AG04450 (cell line): Measurements from ENCODE around the gene METTL14. TPM values are rescaled to one million over a fixed set of nuclear protein-coding genes. Genes with fewer than 3 reads are reported as not detected.

ENCODE experiments used
- CTCF ChIA-PET: fragments of 300-600, 350-600 bp; formaldehyde crosslinking; extraction: SDS; loops from one replicate; lab custom pipeline; 2022; ENCODE audit warnings: antibody characterized with exemption, inconsistent platforms; lab: Charles Lee
- POLR2A ChIA-PET: fragments of 350-600 bp; formaldehyde crosslinking; extraction: SDS; loops from one replicate; lab custom pipeline; 2021; ENCODE audit warnings: antibody characterized with exemption, inconsistent platforms; lab: Yijun Ruan, JAX
- DNase-seq: peaks from one replicate; pipeline ENCODE4 v3.0.0-alpha.2; 2011; ENCODE audit warnings: low read depth, low spot score
- H3K27ac ChIP-seq: one replicate; pipeline ENCODE4 v1.5.1; 2012; ENCODE audit warnings: low read depth, low read length, control low read depth
- H3K27me3 ChIP-seq: one replicate; pipeline ENCODE4 v1.6.0; 2012; ENCODE audit warnings: low read length; ENCODE audit not compliant: control insufficient read depth, insufficient read depth
- H3K4me3 ChIP-seq: 2 replicates; pipeline ENCODE4 v1.5.1; 2011; ENCODE audit warnings: mild to moderate bottlenecking, low read depth, low read length, control low read depth
- H3K9me3 ChIP-seq: 2 replicates; pipeline ENCODE4 v1.5.1; 2012; ENCODE audit warnings: low read length; ENCODE audit not compliant: control insufficient read depth, insufficient read depth
- polyA plus RNA-seq: library from polyadenylated mRNA; depleted of rRNA; stranded (reverse); fragments of >200 nt; gene quantifications from 2 replicates; pipeline ENCODE4 v1.2.3, GENCODE V29; 2011
- TF ChIP-seq, protein P1 (sequence below): IDR thresholded peaks from 2 replicates; pipeline ENCODE4 v1.5.1; 2011; ENCODE audit warnings: low read depth, low read length, control low read depth, inconsistent platforms

Gene METTL14
- polyA plus RNA-seq, 1 experiment, result 24.6 TPM

DNA sequence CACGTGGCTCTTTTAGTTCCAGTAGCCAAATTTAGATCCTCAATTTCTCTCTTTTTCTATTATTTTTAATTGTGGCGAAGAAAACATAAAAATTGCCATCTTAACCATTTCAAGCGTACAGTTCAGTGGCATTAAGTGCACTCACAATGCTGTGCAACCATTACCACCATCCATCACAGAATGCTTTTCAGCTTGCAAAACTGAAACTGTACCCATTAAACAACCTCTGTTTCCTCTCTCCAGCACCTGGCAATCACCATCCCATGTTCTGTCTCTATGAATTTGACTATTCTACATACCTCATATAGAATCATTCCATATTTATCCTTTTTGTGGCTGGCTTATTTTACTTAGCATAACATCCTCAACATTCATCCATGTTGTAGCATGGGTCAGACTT lies 74.9 kb downstream of the METTL14 start:
- H3K4me3 ChIP-seq, result no peak overlapping the region
- TF ChIP-seq, protein P1, sequence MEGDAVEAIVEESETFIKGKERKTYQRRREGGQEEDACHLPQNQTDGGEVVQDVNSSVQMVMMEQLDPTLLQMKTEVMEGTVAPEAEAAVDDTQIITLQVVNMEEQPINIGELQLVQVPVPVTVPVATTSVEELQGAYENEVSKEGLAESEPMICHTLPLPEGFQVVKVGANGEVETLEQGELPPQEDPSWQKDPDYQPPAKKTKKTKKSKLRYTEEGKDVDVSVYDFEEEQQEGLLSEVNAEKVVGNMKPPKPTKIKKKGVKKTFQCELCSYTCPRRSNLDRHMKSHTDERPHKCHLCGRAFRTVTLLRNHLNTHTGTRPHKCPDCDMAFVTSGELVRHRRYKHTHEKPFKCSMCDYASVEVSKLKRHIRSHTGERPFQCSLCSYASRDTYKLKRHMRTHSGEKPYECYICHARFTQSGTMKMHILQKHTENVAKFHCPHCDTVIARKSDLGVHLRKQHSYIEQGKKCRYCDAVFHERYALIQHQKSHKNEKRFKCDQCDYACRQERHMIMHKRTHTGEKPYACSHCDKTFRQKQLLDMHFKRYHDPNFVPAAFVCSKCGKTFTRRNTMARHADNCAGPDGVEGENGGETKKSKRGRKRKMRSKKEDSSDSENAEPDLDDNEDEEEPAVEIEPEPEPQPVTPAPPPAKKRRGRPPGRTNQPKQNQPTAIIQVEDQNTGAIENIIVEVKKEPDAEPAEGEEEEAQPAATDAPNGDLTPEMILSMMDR, result no peak
- CTCF ChIA-PET, result interaction anchor here (1.1 to 1.5 kb wide), 3 partner anchors 12 to 131 kb away, joined by 3 to 6 read pairs (median 5); no protein-coding TSS in a partner anchor
- H3K27ac ChIP-seq, result no peak overlapping the region
- POLR2A ChIA-PET, result interaction anchor here (0.6 kb wide), 1 partner anchor 163 kb away, joined by 5 read pairs; no protein-coding TSS in a partner anchor
- H3K27me3 ChIP-seq, result no peaks in the 10 kb centered on the region
- no peak for DNase-seq
- H3K9me3 ChIP-seq, result no peaks in the 10 kb centered on the region

DNA sequence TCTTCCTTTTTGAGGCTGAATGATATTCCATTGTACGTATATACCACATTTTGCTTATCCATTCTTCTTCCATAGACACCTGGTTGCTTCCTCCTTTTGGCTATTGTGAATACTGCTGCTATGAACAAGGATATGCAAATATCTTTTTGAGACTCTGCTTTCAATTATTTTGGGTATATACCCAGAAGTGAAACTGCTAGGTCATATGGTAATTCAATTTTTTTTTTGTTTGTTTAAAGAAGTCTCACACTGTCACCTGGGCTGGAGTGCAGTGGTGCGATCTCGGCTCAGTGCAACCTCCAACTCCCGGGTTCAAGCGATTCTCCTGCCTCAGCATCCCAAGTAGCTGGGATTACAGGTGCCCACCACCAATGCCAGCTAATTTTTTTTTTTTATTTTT lies 75.3 kb downstream of the METTL14 start:
- POLR2A ChIA-PET, result no interaction called here
- CTCF ChIA-PET, result interaction anchor here (1.5 kb wide), 1 partner anchor 130 kb away, joined by 3 read pairs; no protein-coding TSS in a partner anchor
- Histone ChIP-seq H3K4me3 (no peak overlapping the region), H3K27me3 (no peaks in the 10 kb centered on the region), H3K9me3 (no peaks in the 10 kb centered on the region), H3K27ac (no peak overlapping the region)
- DNase-seq, result no peak
- TF ChIP-seq, protein P1, result no peak

DNA sequence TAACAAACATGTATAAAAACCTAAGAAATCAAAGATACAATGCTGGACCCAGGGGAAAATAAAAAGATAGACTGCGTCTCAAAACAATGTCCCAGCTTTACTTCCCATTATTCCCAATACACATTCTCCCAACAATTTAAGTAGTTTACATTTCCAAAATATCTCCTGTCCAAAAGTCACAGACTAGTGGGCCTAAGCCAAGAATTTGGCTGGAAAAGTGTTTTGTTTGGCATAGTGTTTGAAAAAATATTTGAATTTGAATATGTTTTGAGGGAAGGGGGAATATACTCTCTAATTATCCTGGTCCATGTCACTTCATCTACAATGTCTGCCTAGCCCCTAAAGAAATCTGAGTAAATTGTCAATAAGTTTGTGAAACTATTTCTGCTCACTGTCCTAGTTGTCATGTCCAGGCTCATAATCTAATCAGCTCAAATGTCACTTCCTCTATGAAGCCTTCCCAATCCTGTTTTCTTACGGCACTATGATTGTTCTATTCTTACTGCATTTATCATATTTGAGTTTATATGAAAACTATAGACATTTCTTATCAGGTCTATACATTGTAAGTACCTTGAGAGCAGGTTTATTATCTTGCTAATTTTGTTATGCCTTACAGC lies 76.3 kb downstream of the METTL14 start:
- no peak for DNase-seq
- CTCF ChIA-PET, result interaction anchor here (1.3 kb wide), 1 partner anchor 207 kb away, joined by 4 read pairs; no protein-coding TSS in a partner anchor
- Histone ChIP-seq H3K4me3 (no peak overlapping the region), H3K9me3 (no peaks in the 10 kb centered on the region), H3K27ac (no peak overlapping the region), H3K27me3 (no peaks in the 10 kb centered on the region)
- TF ChIP-seq, protein P1, result no peak
- POLR2A ChIA-PET, result interaction anchor here (0.6 kb wide), 1 partner anchor 15 kb away, joined by 9 read pairs; no protein-coding TSS in a partner anchor

DNA sequence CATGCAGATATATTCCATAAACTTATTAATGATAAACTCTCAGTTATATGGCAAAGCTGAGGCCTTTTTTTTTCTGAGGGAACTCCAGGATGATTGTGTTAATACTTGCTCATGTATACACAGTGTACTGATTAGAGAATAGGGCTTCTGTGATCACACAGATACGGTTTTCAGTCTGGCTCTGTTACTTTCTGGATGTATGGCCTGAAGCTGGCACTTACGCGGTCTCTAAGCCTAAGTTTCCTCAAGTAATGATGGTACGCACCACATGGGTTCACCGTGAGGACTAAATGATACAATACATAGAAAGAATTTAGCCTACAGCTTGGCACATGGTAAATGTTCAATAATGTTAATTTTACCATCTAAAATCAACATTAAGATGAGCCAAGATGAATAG lies 77.0 kb downstream of the METTL14 start:
- H3K27ac ChIP-seq, result no peak overlapping the region
- CTCF ChIA-PET, result interaction anchor here (1.1 to 1.3 kb wide), 2 partner anchors 16 to 207 kb away, joined by 4 read pairs; no protein-coding TSS in a partner anchor

More for the DNA sequence above, 77.0 kb downstream of the METTL14 start:
- no peaks in the 10 kb centered on the region for H3K9me3 ChIP-seq
- H3K4me3 ChIP-seq, result no peak overlapping the region
- no peak for DNase-seq
- TF ChIP-seq, protein P1, result no peak
- H3K27me3 ChIP-seq, result no peaks in the 10 kb centered on the region
- POLR2A ChIA-PET, result interaction anchor here (0.6 kb wide), 1 partner anchor 15 kb away, joined by 9 read pairs; no protein-coding TSS in a partner anchor
